Measurements from ENCODE around the gene SERINC3.
"Not testable (repeated sequence)": the region's sequence is repeated elsewhere in the genome, so short reads cannot be mapped to it uniquely, and the experiment has no call there.

SERINC3 gene

GRCh38 chr20:44491635-44492395, 30.1 kb downstream of the SERINC3 start:
- no peak for DNase-seq (ENCODE audit: low read depth in 2 of 2)

- DNase-seq (ENCODE audit: low read depth in 2 of 2), result no peak
Observed at GRCh38 chr20:44489931-44490330, 31.9 kb downstream of the SERINC3 start.

- no peak for DNase-seq (ENCODE audit: low read depth in 2 of 2)
Observed at GRCh38 chr20:44489223-44489622, 32.6 kb downstream of the SERINC3 start.

GRCh38 chr20:44488551-44488950, 33.3 kb downstream of the SERINC3 start:
- no peak for DNase-seq (ENCODE audit: low read depth in 2 of 2)

- no peak for DNase-seq (ENCODE audit: low read depth in 2 of 2)
Observed at GRCh38 chr20:44485830-44486198, 36.1 kb downstream of the SERINC3 start.

- no peak for DNase-seq (ENCODE audit: low read depth in 2 of 2)
Observed at GRCh38 chr20:44485078-44485829, 36.6 kb downstream of the SERINC3 start.

- DNase-seq (ENCODE audit: low read depth in 2 of 2), result no peak
Observed at GRCh38 chr20:44483112-44483511, 38.8 kb downstream of the SERINC3 start.

GRCh38 chr20:44481719-44482416, 40.0 kb downstream of the SERINC3 start:
- no peak for DNase-seq (ENCODE audit: low read depth in 2 of 2)

- DNase-seq (ENCODE audit: low read depth in 2 of 2), result no peak
Observed at GRCh38 chr20:44480097-44480496, 41.8 kb downstream of the SERINC3 start.

- no peak for DNase-seq (ENCODE audit: low read depth in 2 of 2)
Observed at GRCh38 chr20:44479643-44480042, 42.2 kb downstream of the SERINC3 start.

GRCh38 chr20:44478206-44478605, 43.7 kb downstream of the SERINC3 start:
- no peak for DNase-seq (ENCODE audit: low read depth in 2 of 2)

GRCh38 chr20:44477151-44477550, 44.7 kb downstream of the SERINC3 start:
- DNase-seq (ENCODE audit: low read depth in 2 of 2), result no peak

- DNase-seq (ENCODE audit: low read depth in 2 of 2), result peak; percentile 73 to 84
Observed at GRCh38 chr20:44475694-44476560, 45.9 kb downstream of the SERINC3 start, which contains the start of gene TTPAL. TSS of gene TTPAL (plus strand) at chr20:44475874. CDS start at chr20:44480000, 4,126 bp downstream.

GRCh38 chr20:44475372-44475693, 46.5 kb downstream of the SERINC3 start:
- no peak for DNase-seq (ENCODE audit: low read depth in 2 of 2)

GRCh38 chr20:44472283-44472682, 49.6 kb downstream of the SERINC3 start:
- DNase-seq (ENCODE audit: low read depth in 2 of 2), result not testable (repeated sequence)

- DNase-seq (ENCODE audit: low read depth in 2 of 2), result no peak
Observed at GRCh38 chr20:44471481-44471882, 50.4 kb downstream of the SERINC3 start.

GRCh38 chr20:44470327-44470726, 51.5 kb downstream of the SERINC3 start:
- DNase-seq (ENCODE audit: low read depth in 2 of 2), result no peak

- DNase-seq (ENCODE audit: low read depth in 2 of 2), result no peak
Observed at GRCh38 chr20:44468044-44468782, 53.7 kb downstream of the SERINC3 start.

- DNase-seq (ENCODE audit: low read depth in 2 of 2), result no peak
Observed at GRCh38 chr20:44467289-44467883, 54.5 kb downstream of the SERINC3 start.

- no peak for DNase-seq (ENCODE audit: low read depth in 2 of 2)
Observed at GRCh38 chr20:44465001-44465560, 56.8 kb downstream of the SERINC3 start.

Measured in stimulated activated CD4-positive, alpha-beta T cell treated with anti-CD3 and anti-CD28 coated beads, Interleukin-1b, Interleukin-23, amount 100 ng/mL, for 1 hour (primary cell).